ENCODE measurements around the gene AFTPH.

Gene AFTPH

GRCh38 chr2:64608867-64609226, 84.7 kb downstream of the AFTPH start:
- TF ChIP-seq CTCF (IDR thresholded peaks at IDR 0.05): no peak
- peak overlapping the region in 1 of 2 donors; percentile 68 for H3K27ac ChIP-seq
- H3K4me3 ChIP-seq: peak overlapping the region; percentile 74
- DNase-seq (ENCODE audit: low spot score): peak; percentile 70

GRCh38 chr2:64609227-64609941, 85.3 kb downstream of the AFTPH start:
- no peak for TF ChIP-seq CTCF (IDR thresholded peaks at IDR 0.05)
- peak; percentile 74 for DNase-seq (ENCODE audit: low spot score)
- peak overlapping the region in 1 of 2 donors; percentile 68 for H3K27ac ChIP-seq
- peak overlapping the region; percentile 74 for H3K4me3 ChIP-seq

- DNase-seq (ENCODE audit: low spot score): peak; percentile 41
- Histone ChIP-seq H3K27ac (peak overlapping the region in 1 of 2 donors; percentile 68), H3K4me3 (peak overlapping the region; percentile 74)
- TF ChIP-seq CTCF (IDR thresholded peaks at IDR 0.05): no peak
Observed at GRCh38 chr2:64609942-64610281, 85.8 kb downstream of the AFTPH start.

GRCh38 chr2:64610316-64610855, 86.3 kb downstream of the AFTPH start:
- TF ChIP-seq CTCF (IDR thresholded peaks at IDR 0.05): no peak
- Histone ChIP-seq H3K4me3 (no peak overlapping the region), H3K27ac (no peak overlapping the region)
- peak; percentile 35 for DNase-seq (ENCODE audit: low spot score)

GRCh38 chr2:64612575-64613195, 88.6 kb downstream of the AFTPH start:
- DNase-seq (ENCODE audit: low spot score): peak; percentile 57
- Histone ChIP-seq H3K27ac (no peak overlapping the region), H3K4me3 (no peak overlapping the region)
- no peak for TF ChIP-seq CTCF (IDR thresholded peaks at IDR 0.05)

- no peak overlapping the region for H3K27ac ChIP-seq
- DNase-seq (ENCODE audit: low spot score): peak; percentile 14
- no peak overlapping the region for H3K4me3 ChIP-seq
- TF ChIP-seq CTCF (IDR thresholded peaks at IDR 0.05): no peak
Observed at GRCh38 chr2:64613276-64613675, 89.1 kb downstream of the AFTPH start.
